MM.1S (cell line): Measurements from ENCODE around the gene LRFN2.

Experiments used
- DNase-seq: peaks from one replicate; pipeline ENCODE4 v3.0.0-alpha.2; 2015
- H2AFZ ChIP-seq: fragments of 300-600 bp; sonication (generic); 2 replicates; pipeline ENCODE4 v1.6.0; 2016; ENCODE audit warnings: antibody characterized with exemption, low read length
- H3F3A ChIP-seq: fragments of 300-600 bp; sonication (generic); 2 replicates; pipeline ENCODE4 v1.6.1; 2016; ENCODE audit warnings: mild to moderate bottlenecking, antibody characterized with exemption, low read length, moderate library complexity, mixed read lengths; ENCODE audit not compliant: insufficient read depth
- H3K27ac ChIP-seq: fragments of 300-600 bp; sonication (generic); 2 replicates; pipeline ENCODE4 v1.5.1; 2016; ENCODE audit warnings: mild to moderate bottlenecking, low read length
- H3K27me3 ChIP-seq: fragments of 300-600 bp; sonication (generic); replicated peaks from 2 replicates; pipeline ENCODE4 v1.6.0; 2016; ENCODE audit warnings: low read length; ENCODE audit not compliant: insufficient read depth
- H3K36me3 ChIP-seq: fragments of 300-600 bp; sonication (generic); replicated peaks from 2 replicates; pipeline ENCODE4 v1.6.1; 2016; ENCODE audit warnings: mild to moderate bottlenecking, low read length, mixed read lengths; ENCODE audit not compliant: insufficient read depth
- H3K4me1 ChIP-seq: fragments of 300-600 bp; sonication (generic); 2 replicates; pipeline ENCODE4 v1.6.1; 2016; ENCODE audit warnings: low read length, mixed read lengths
- H3K4me2 ChIP-seq: fragments of 300-600 bp; sonication (generic); 2 replicates; pipeline ENCODE4 v1.6.0; 2016; ENCODE audit warnings: low read depth, low read length
- H3K4me3 ChIP-seq: fragments of 300-600 bp; sonication (generic); 2 replicates; pipeline ENCODE4 v1.5.1; 2016; ENCODE audit warnings: low read length, mixed read lengths
- H3K79me2 ChIP-seq: fragments of 300-600 bp; sonication (generic); 2 replicates; pipeline ENCODE4 v1.6.1; 2016; ENCODE audit warnings: mixed run types, low read length, mixed read lengths
- H3K9ac ChIP-seq: fragments of 300-600 bp; sonication (generic); 2 replicates; pipeline ENCODE4 v1.6.1; 2016; ENCODE audit warnings: low read length, mixed read lengths
- H3K9me2 ChIP-seq: fragments of 300-600 bp; sonication (generic); replicated peaks from 2 replicates; pipeline ENCODE4 v1.6.1; 2016; ENCODE audit warnings: mild to moderate bottlenecking, low read length, mixed read lengths; ENCODE audit not compliant: insufficient read depth
- H3K9me3 ChIP-seq: fragments of 300-600 bp; sonication (generic); replicated peaks from 2 replicates; pipeline ENCODE4 v1.6.1; 2016; ENCODE audit warnings: mild to moderate bottlenecking, low read length, mixed read lengths; ENCODE audit not compliant: insufficient read depth
- H4K20me1 ChIP-seq: fragments of 300-600 bp; sonication (generic); 2 replicates; pipeline ENCODE4 v1.6.1; 2016; ENCODE audit warnings: mild to moderate bottlenecking, low read length, moderate library complexity, mixed read lengths; ENCODE audit not compliant: insufficient read depth
- EZH2 ChIP-seq: fragments of 300-600 bp; sonication (generic); optimal IDR thresholded peaks from 2 replicates; pipeline ENCODE3; 2017; ENCODE audit warnings: low read depth, mild to moderate bottlenecking, antibody characterized with exemption, low read length, mixed read lengths
- EZH2phosphoT487 ChIP-seq: fragments of 300-600 bp; sonication (generic); IDR thresholded peaks from 2 replicates; pipeline ENCODE4 v1.6.1; 2018; ENCODE audit warnings: antibody characterized with exemption, low read length
- TF ChIP-seq, protein P1 (sequence below): fragments of 300-600 bp; sonication (generic); IDR thresholded peaks from 2 replicates; pipeline ENCODE4 v1.5.1; 2016; ENCODE audit warnings: antibody characterized with exemption, low read length, mixed read lengths

The LRFN2 gene

GRCh38 chr6:40528051-40528450 lies 59.1 kb downstream of the LRFN2 start:
- H4K20me1 ChIP-seq: no peaks in the 10 kb centered on the region
- H3K36me3 ChIP-seq: no peaks in the 10 kb centered on the region
- H3K4me1 ChIP-seq: no peaks in the 10 kb centered on the region
- no peaks in the 10 kb centered on the region for H3K9me2 ChIP-seq
- no peak for DNase-seq
- H3K79me2 ChIP-seq: no peaks in the 10 kb centered on the region
- H3K4me3 ChIP-seq: no peak overlapping the region
- TF ChIP-seq EZH2phosphoT487: no peak
- no peak for TF ChIP-seq EZH2
- TF ChIP-seq, protein P1, sequence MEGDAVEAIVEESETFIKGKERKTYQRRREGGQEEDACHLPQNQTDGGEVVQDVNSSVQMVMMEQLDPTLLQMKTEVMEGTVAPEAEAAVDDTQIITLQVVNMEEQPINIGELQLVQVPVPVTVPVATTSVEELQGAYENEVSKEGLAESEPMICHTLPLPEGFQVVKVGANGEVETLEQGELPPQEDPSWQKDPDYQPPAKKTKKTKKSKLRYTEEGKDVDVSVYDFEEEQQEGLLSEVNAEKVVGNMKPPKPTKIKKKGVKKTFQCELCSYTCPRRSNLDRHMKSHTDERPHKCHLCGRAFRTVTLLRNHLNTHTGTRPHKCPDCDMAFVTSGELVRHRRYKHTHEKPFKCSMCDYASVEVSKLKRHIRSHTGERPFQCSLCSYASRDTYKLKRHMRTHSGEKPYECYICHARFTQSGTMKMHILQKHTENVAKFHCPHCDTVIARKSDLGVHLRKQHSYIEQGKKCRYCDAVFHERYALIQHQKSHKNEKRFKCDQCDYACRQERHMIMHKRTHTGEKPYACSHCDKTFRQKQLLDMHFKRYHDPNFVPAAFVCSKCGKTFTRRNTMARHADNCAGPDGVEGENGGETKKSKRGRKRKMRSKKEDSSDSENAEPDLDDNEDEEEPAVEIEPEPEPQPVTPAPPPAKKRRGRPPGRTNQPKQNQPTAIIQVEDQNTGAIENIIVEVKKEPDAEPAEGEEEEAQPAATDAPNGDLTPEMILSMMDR: no peak
- no peak overlapping the region for H2AFZ ChIP-seq
- no peak overlapping the region for H3K9ac ChIP-seq
- no peaks in the 10 kb centered on the region for H3K9me3 ChIP-seq
- no peak overlapping the region for H3K4me2 ChIP-seq
- H3K27me3 ChIP-seq: no peaks in the 10 kb centered on the region
- H3K27ac ChIP-seq: no peak overlapping the region
- no peaks in the 10 kb centered on the region for H3F3A ChIP-seq

DNA sequence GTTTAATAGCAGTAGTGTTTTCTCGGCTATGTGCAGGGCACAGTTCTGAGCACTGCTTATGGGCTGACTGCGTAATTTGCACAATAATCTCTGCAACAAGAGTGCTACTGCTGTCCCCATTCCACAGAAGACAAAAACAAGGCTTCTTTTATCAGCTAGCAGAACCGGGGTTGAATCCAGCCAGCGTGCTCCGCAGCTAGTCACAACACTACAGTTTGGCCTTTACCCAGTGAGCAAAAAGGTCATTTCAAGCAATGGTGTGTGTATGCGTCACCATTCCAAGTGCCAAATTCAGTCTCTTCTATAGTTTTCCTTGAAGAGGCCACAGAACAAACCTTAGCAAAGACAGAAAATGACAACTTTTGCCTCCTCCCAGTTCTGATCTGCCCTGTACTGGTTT lies 61.1 kb downstream of the LRFN2 start:
- H3K4me3 ChIP-seq: no peak overlapping the region
- H3K9me2 ChIP-seq: no peaks in the 10 kb centered on the region
- no peak for TF ChIP-seq EZH2phosphoT487
- TF ChIP-seq, protein P1: no peak
- no peak for TF ChIP-seq EZH2
- H3K4me1 ChIP-seq: no peaks in the 10 kb centered on the region
- H3K79me2 ChIP-seq: no peaks in the 10 kb centered on the region
- DNase-seq: no peak
- H3K36me3 ChIP-seq: no peaks in the 10 kb centered on the region
- H2AFZ ChIP-seq: no peak overlapping the region
- no peaks in the 10 kb centered on the region for H3F3A ChIP-seq
- H3K9ac ChIP-seq: no peak overlapping the region
- H3K27me3 ChIP-seq: no peaks in the 10 kb centered on the region
- no peaks in the 10 kb centered on the region for H3K9me3 ChIP-seq
- H3K27ac ChIP-seq: no peak overlapping the region
- no peaks in the 10 kb centered on the region for H4K20me1 ChIP-seq
- no peak overlapping the region for H3K4me2 ChIP-seq

- H2AFZ ChIP-seq: no peak overlapping the region
- no peaks in the 10 kb centered on the region for H3K9me3 ChIP-seq
- no peaks in the 10 kb centered on the region for H3K9me2 ChIP-seq
- no peak overlapping the region for H3K27ac ChIP-seq
- H3K4me2 ChIP-seq: no peak overlapping the region
- H3K9ac ChIP-seq: no peak overlapping the region
- no peaks in the 10 kb centered on the region for H3K36me3 ChIP-seq
- no peak for DNase-seq
- H3K79me2 ChIP-seq: no peaks in the 10 kb centered on the region
- H3F3A ChIP-seq: no peaks in the 10 kb centered on the region
- no peaks in the 10 kb centered on the region for H3K4me1 ChIP-seq
- H4K20me1 ChIP-seq: no peaks in the 10 kb centered on the region
- no peak overlapping the region for H3K4me3 ChIP-seq
- TF ChIP-seq EZH2: no peak
- TF ChIP-seq, protein P1: no peak
- TF ChIP-seq EZH2phosphoT487: no peak
- H3K27me3 ChIP-seq: no peaks in the 10 kb centered on the region
Measured at GRCh38 chr6:40524797-40525585, 62.2 kb downstream of the LRFN2 start.
